Dendritic cell treated with granulocyte-macrophage colony-stimulating factor and Interleukin-4, amounts not matched to agents 40 ng/mL and 50 ng/mL, for 4 days (primary cell): ENCODE data around the gene PSMA6.
"Not testable (repeated sequence)": the region's sequence is repeated elsewhere in the genome, so short reads cannot be mapped to it uniquely, and the experiment has no call there.

Experiments used
- H3K27ac Mint-ChIP-seq: one replicate; pipeline ENCODE4 v1.8.0; 2022; ENCODE audit warnings: mild to moderate bottlenecking, mixed read lengths
- H3K27me3 Mint-ChIP-seq: one replicate; pipeline ENCODE4 v1.8.0; 2022; ENCODE audit warnings: mild to moderate bottlenecking, mixed read lengths
- H3K36me3 Mint-ChIP-seq: one replicate; pipeline ENCODE4 v1.8.0; 2022; ENCODE audit warnings: low read depth, mixed read lengths
- H3K4me1 Mint-ChIP-seq: one replicate; pipeline ENCODE4 v1.8.0; 2022; ENCODE audit warnings: low read depth, mixed read lengths
- H3K4me3 Mint-ChIP-seq: one replicate; pipeline ENCODE4 v1.8.0; 2022; ENCODE audit warnings: mild to moderate bottlenecking, moderate library complexity, mixed read lengths
- H3K9me3 Mint-ChIP-seq: one replicate; pipeline ENCODE4 v1.8.0; 2022; ENCODE audit warnings: mixed read lengths
- intact Hi-C: fragments of 100-400 bp; cut with micrococcal nuclease; formaldehyde crosslinking; loops from one replicate; pipeline ENCODE4 v1.15.0; 2022

The PSMA6 gene

GRCh38 chr14:35306114-35306513, 13.9 kb downstream of the PSMA6 start:
- H3K4me1 Mint-ChIP-seq: peaks cover 22% of the 10 kb centered on the region
- no peaks in the 10 kb centered on the region for H3K27me3 Mint-ChIP-seq
- H3K36me3 Mint-ChIP-seq: peaks cover 66% of the 10 kb centered on the region
- H3K9me3 Mint-ChIP-seq: no peaks in the 10 kb centered on the region
- intact Hi-C loops: no loop called here
- H3K4me3 Mint-ChIP-seq: no peak overlapping the region
- peak overlapping the region; percentile 43 for H3K27ac Mint-ChIP-seq

DNA sequence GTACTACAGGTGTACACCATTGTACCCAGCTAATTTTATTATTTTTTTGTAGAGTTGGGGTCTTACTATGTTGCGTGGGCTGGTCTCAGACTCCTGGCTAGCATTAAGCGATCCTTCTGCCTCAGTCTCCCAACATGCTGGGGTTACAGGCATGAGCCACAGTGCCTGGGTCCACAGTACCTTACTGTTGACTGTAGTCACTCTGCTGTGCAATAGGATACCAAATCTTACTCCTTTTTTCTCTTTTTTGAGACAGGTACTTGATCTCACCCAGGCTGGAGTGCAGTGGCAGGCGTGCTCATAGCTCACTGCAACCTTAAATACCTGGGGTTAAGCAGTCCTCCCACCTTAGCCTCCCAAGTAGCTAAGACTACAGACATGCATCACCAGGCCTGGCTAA, 25.6 kb downstream of the PSMA6 start:
- Mint-ChIP-seq H3K27me3 (no peaks in the 10 kb centered on the region), H3K4me1 (peaks cover 9% of the 10 kb centered on the region), H3K9me3 (no peaks in the 10 kb centered on the region), H3K4me3 (no peak overlapping the region), H3K27ac (no peak overlapping the region), H3K36me3 (peaks cover 66% of the 10 kb centered on the region)
- intact Hi-C loops: loop anchor here (10.0 kb wide), 1 partner anchor 173 kb away; no protein-coding TSS in a partner anchor

GRCh38 chr14:35319509-35319908, 27.3 kb downstream of the PSMA6 start:
- intact Hi-C loops: loop anchor here (10.0 kb wide), 1 partner anchor 175 kb away; no protein-coding TSS in a partner anchor
- no peaks in the 10 kb centered on the region for H3K9me3 Mint-ChIP-seq
- no peaks in the 10 kb centered on the region for H3K27me3 Mint-ChIP-seq
- H3K4me1 Mint-ChIP-seq: peaks cover 9% of the 10 kb centered on the region
- H3K4me3 Mint-ChIP-seq: no peak overlapping the region
- H3K27ac Mint-ChIP-seq: no peak overlapping the region
- H3K36me3 Mint-ChIP-seq: peaks cover 50% of the 10 kb centered on the region

DNA sequence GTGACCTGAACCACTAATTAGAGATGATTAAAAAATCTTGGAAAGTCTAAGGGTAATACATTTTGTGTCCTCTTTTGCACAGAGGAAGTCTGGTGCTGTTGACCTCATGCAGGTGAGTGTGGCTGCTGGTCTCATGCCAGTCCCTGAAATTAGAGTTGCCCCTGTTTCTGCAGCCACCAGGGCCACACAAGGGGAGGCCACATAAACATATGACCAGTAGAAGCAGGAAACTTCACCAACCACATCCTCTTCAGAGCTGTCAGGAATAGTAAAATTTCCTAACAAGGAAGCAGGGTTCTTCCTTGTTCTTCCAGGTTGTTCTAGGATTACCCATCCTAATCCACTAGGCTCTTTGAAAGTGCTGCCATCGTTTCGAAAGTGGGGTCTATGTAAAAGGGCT, 28.3 kb downstream of the PSMA6 start:
- H3K36me3 Mint-ChIP-seq: peaks cover 40% of the 10 kb centered on the region
- no peak overlapping the region for H3K4me3 Mint-ChIP-seq
- no peak overlapping the region for H3K27ac Mint-ChIP-seq
- intact Hi-C loops: no loop called here
- no peaks in the 10 kb centered on the region for H3K27me3 Mint-ChIP-seq
- H3K4me1 Mint-ChIP-seq: peaks cover 5% of the 10 kb centered on the region
- no peaks in the 10 kb centered on the region for H3K9me3 Mint-ChIP-seq

- Mint-ChIP-seq H3K4me1 (no peaks in the 10 kb centered on the region), H3K36me3 (no peaks in the 10 kb centered on the region), H3K27ac (no peak overlapping the region), H3K4me3 (no peak overlapping the region), H3K27me3 (no peaks in the 10 kb centered on the region), H3K9me3 (no peaks in the 10 kb centered on the region)
- intact Hi-C loops: no loop called here
Measured at GRCh38 chr14:35326375-35326774, 34.2 kb downstream of the PSMA6 start.

- H3K4me3 Mint-ChIP-seq: peak overlapping the region; percentile 11
- H3K36me3 Mint-ChIP-seq: no peaks in the 10 kb centered on the region
- no peaks in the 10 kb centered on the region for H3K9me3 Mint-ChIP-seq
- no peaks in the 10 kb centered on the region for H3K27me3 Mint-ChIP-seq
- peak overlapping the region; percentile 95 for H3K27ac Mint-ChIP-seq
- intact Hi-C loops: loop anchor here (2.0 to 5.0 kb wide), 2 partner anchors 35 to 67 kb away; no protein-coding TSS in a partner anchor
- peaks cover 49% of the 10 kb centered on the region for H3K4me1 Mint-ChIP-seq
Measured at GRCh38 chr14:35331605-35332516, 39.7 kb downstream of the PSMA6 start.

- H3K9me3 Mint-ChIP-seq: no peaks in the 10 kb centered on the region
- H3K4me3 Mint-ChIP-seq: peak overlapping the region; percentile 42
- no peaks in the 10 kb centered on the region for H3K36me3 Mint-ChIP-seq
- intact Hi-C loops: loop anchor here (2.0 to 5.0 kb wide), 2 partner anchors 35 to 66 kb away; no protein-coding TSS in a partner anchor
- peak overlapping the region; percentile 95 for H3K27ac Mint-ChIP-seq
- H3K27me3 Mint-ChIP-seq: no peaks in the 10 kb centered on the region
- peaks cover 55% of the 10 kb centered on the region for H3K4me1 Mint-ChIP-seq
Measured at GRCh38 chr14:35332517-35333263, 40.5 kb downstream of the PSMA6 start.

DNA sequence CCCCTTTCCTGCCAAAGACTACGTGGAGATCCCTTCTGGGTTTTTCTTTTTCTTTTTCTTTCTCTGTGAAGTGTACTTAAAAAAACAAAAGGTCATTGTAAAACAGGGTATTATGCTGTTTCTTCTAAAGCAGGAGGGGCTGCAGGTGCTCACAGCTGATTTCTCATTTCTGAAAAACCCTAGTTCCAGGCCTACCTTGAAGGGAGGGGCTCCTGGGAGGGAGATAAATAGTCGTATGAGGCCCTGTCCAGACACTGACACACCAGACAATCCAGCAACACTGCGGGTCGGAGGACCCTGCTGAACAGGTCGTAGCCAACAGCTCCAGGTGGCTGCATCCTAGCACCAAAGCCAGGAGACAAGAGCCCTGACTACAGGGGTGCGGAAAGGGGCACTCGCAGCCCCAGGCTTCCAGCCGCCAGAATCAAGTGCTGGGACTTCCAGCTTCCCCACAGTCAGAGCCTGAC, 41.1 kb downstream of the PSMA6 start:
- Mint-ChIP-seq H3K27me3 (no peaks in the 10 kb centered on the region), H3K36me3 (no peaks in the 10 kb centered on the region), H3K4me3 (peak overlapping the region; percentile 42), H3K27ac (peak overlapping the region; percentile 95), H3K9me3 (no peaks in the 10 kb centered on the region), H3K4me1 (peaks cover 60% of the 10 kb centered on the region)
- intact Hi-C loops: loop anchor here (2.0 to 5.0 kb wide), 2 partner anchors 34 to 66 kb away; no protein-coding TSS in a partner anchor

GRCh38 chr14:35333797-35334743, 41.9 kb downstream of the PSMA6 start:
- Mint-ChIP-seq H3K4me3 (no peak overlapping the region), H3K9me3 (no peaks in the 10 kb centered on the region), H3K36me3 (no peaks in the 10 kb centered on the region), H3K27ac (peak overlapping the region; percentile 95), H3K27me3 (no peaks in the 10 kb centered on the region), H3K4me1 (peaks cover 65% of the 10 kb centered on the region)
- intact Hi-C loops: loop anchor here (2.0 to 5.0 kb wide), 2 partner anchors 33 to 65 kb away; no protein-coding TSS in a partner anchor

- H3K36me3 Mint-ChIP-seq: no peaks in the 10 kb centered on the region
- peak overlapping the region; percentile 95 for H3K27ac Mint-ChIP-seq
- peaks cover 79% of the 10 kb centered on the region for H3K4me1 Mint-ChIP-seq
- intact Hi-C loops: no loop called here
- H3K4me3 Mint-ChIP-seq: no peak overlapping the region
- no peaks in the 10 kb centered on the region for H3K9me3 Mint-ChIP-seq
- H3K27me3 Mint-ChIP-seq: no peaks in the 10 kb centered on the region
Measured at GRCh38 chr14:35335388-35336092, 43.4 kb downstream of the PSMA6 start.

DNA sequence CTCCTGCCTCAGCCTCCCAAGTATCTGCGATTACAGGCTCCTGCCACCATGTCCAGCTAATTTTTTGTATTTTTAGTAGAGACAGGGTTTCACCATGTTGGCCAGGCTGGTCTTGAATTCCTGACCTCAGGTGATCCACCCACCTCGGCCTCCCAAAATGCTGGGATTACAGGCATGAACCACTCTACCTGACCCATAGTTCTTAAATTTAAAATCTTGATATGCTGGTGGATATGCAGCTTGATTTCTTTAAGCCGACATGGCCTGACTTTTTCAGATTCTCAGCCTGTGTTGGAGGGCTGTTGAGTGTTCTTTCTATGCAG, 44.0 kb downstream of the PSMA6 start:
- H3K4me1 Mint-ChIP-seq: peaks cover 84% of the 10 kb centered on the region
- H3K4me3 Mint-ChIP-seq, H3K27me3 Mint-ChIP-seq, H3K9me3 Mint-ChIP-seq, intact Hi-C loops, H3K36me3 Mint-ChIP-seq: not testable (repeated sequence)
- peak overlapping the region; percentile 95 for H3K27ac Mint-ChIP-seq

- Mint-ChIP-seq H3K9me3 (no peaks in the 10 kb centered on the region), H3K27ac (peak overlapping the region; percentile 95), H3K36me3 (no peaks in the 10 kb centered on the region), H3K27me3 (no peaks in the 10 kb centered on the region), H3K4me3 (peak overlapping the region; percentile 51), H3K4me1 (peaks cover 87% of the 10 kb centered on the region)
- intact Hi-C loops: no loop called here
Measured at GRCh38 chr14:35336494-35337268, 44.5 kb downstream of the PSMA6 start.
